Heart right ventricle (tissue), 16 donors: ENCODE measurements around the gene MYH7. TPM values are rescaled to one million over a fixed set of nuclear protein-coding genes. Genes with fewer than 3 reads are reported as not detected.

Experiments used
- ATAC-seq, 8 donors: fragments of 200-7000 bp; cut with Tn5 transposase; one replicate each; pipeline ENCODE4 v1.9.1; 2020; ENCODE audit warnings: mild to moderate bottlenecking in 8 of 8, moderate library complexity in 8 of 8, moderate number of reproducible peaks in 1 of 8
- DNase-seq, 2 donors: peaks; one replicate each; pipeline ENCODE4 v3.0.0-alpha.2; 2020
- H3K27ac ChIP-seq, 10 donors: fragments of 200-600 bp; sonication (generic) in 2 of 10; one replicate each; pipeline versions ENCODE4 v1.5.0 to v1.8.0; 2020 to 2022; ENCODE audit warnings: mild to moderate bottlenecking in 3 of 10
- H3K27me3 ChIP-seq, 7 donors: fragments of 200-600 bp; one replicate each; pipeline ENCODE4 v1.8.0; 2021 to 2022; ENCODE audit warnings: mild to moderate bottlenecking in 2 of 7
- H3K36me3 ChIP-seq, 9 donors: fragments of 200-600 bp; sonication (generic) in 1 of 9; one replicate each; pipeline versions ENCODE4 v1.5.0 to v1.8.0; 2020 to 2022; ENCODE audit warnings: mild to moderate bottlenecking in 2 of 9
- H3K4me1 ChIP-seq, 9 donors: fragments of 200-600 bp; sonication (generic) in 1 of 9; one replicate each; pipeline versions ENCODE4 v1.5.0 to v1.8.0; 2020 to 2022; ENCODE audit warnings: mild to moderate bottlenecking in 4 of 9
- H3K4me3 ChIP-seq, 10 donors: fragments of 200-600 bp; sonication (generic) in 2 of 10; one replicate each; pipeline versions ENCODE4 v1.5.0 to v1.8.0; 2020 to 2022; ENCODE audit warnings: mild to moderate bottlenecking in 7 of 10, moderate library complexity in 2 of 10
- H3K9me3 ChIP-seq, 11 donors: fragments of 200-600 bp in 10 of 11; sonication (generic) in 2 of 11; one replicate each; pipeline versions ENCODE4 v1.5.0 to v1.8.0; 2013 to 2022; ENCODE audit warnings: mild to moderate bottlenecking in 2 of 11, control low read depth in 1 of 11, moderate library complexity in 1 of 11
- WGBS, 2 donors: extraction: QIAGEN DNeasy Blood & Tissue Kit; methylation state at CpG; one replicate each; pipeline ENCODE4 v1.1.7; 2013; ENCODE audit warnings: inconsistent platforms in 1 of 2; 5-methylcytosine and 5-hydroxymethylcytosine counted together
- intact Hi-C, 10 donors: fragments of 100-400 bp; cut with DNase I; formaldehyde crosslinking; loops; one replicate each; pipeline versions ENCODE4 v1.11.1 to v1.14.2; 2022
- polyA plus RNA-seq, 2 donors: library from polyadenylated mRNA; stranded (reverse); fragments of 200-250 nt; gene quantifications; one replicate each; pipeline ENCODE4 v1.2.3, GENCODE V29; 2013
- total RNA-seq, 10 donors: library from RNA; stranded (reverse); fragmentation: NEBNext Ultra II Directional in 3 of 10; extraction: Animal tissue kit (Norgen Biotek cat#: 25700) in 3 of 10; gene quantifications; one replicate each; pipeline versions ENCODE4 v1.2.1 to v1.2.4, GENCODE V29; 2021 to 2023
- TF ChIP-seq, protein P1 (sequence below), 9 donors: fragments of 200-600 bp; sonication (generic) in 2 of 9; IDR thresholded peaks; one replicate each; pipeline versions ENCODE4 v1.5.0 to v1.8.0; 2021 to 2022; ENCODE audit warnings: antibody characterized with exemption in 9 of 9, mild to moderate bottlenecking in 5 of 9, moderate library complexity in 1 of 9
- donor health status: Arrhythmogenic right ventricular cardiomyopathy.
- donor health status: ischemic (EF 13 %, LVEDD 7.1; RV severe dilation, severe dysfunction).
- donor health status: healthy with polysubstance abuse.
- donor health status: DM: no; HTN: yes; CAD: no.
- donor health status: DM: no; HTN: no; CAD: no.
- donor health status: ischemic (EF 25% LVEDD 6.9; RV normal size, moderate dysfunction).
- donor health status: ischemic (EF 25% LVEDD 5.7; RV mildly dilated, moderate dysfunction).
- donor health status: healthy.
- donor health status: DM: yes; HTN: yes; CAD: no.
- donor health status: Ischemic cardiomyopathy.
- donor health status: ischemic (EF 35%, LVEDD 5.7; RV mildly dilated, moderate dysfunction).
- donor health status: nonischemic (EF 11% LVEDD 7.7; RV severe dilation, severe dysfunction).
- donor health status: DM: yes; HTN: yes; CAD: no.
- donor health status: PGD.
- donor health status: ischemic (EF 29% LVEDD 5.4; RV normal size, mild dysfunction).
- donor health status: nonischemic (EF 23%, LVEDD 6.1; RV moderate dilation, normal function).

Gene MYH7
- total and polyA plus RNA-seq, 12 donors = 641 to 22,607 (median 18,940) TPM

DNA sequence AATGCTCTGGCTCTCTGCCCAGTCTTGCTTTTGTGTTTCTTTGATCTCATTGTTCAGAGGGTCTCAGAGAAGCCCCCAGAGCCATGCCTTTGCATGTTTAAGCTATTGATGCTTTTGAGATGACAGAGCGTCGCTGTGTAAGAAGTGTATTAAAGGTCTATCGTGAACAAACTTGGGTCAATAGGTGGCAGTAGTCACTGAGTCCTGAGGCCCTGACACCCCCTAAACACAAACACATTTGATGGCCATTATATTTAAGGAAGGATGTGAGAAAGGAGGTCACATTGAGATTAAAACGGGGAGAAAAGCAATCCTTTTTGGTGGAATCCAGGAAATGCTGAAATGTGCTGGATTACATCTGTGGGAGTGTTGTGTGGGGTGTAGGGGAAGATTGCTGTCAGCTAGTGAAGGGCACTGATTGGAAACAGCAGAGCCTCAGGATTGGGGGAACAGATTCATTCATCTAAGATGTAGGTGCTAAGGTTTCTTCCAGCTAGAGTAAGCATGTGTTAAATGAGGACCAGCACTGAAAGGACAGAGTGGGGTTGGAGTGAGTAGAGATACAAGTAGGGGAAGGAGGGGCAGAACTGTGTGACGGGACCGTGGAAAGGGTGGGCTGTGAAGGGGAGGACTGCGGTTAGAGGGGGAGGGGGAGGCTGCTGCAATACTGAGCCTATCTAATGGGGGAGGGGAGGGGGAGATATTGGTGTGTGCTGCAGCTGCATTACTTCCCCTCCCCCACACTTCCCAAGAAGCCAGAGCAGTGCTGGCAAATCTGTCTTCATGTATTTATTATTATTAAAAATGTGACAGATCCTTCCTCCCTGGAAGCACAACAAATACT lies 46.7 kb upstream of the MYH7 start:
- 48 to 53% methylated on average over 7 of the region's 7 CpGs for WGBS, 2 donors
- TF ChIP-seq, protein P1, sequence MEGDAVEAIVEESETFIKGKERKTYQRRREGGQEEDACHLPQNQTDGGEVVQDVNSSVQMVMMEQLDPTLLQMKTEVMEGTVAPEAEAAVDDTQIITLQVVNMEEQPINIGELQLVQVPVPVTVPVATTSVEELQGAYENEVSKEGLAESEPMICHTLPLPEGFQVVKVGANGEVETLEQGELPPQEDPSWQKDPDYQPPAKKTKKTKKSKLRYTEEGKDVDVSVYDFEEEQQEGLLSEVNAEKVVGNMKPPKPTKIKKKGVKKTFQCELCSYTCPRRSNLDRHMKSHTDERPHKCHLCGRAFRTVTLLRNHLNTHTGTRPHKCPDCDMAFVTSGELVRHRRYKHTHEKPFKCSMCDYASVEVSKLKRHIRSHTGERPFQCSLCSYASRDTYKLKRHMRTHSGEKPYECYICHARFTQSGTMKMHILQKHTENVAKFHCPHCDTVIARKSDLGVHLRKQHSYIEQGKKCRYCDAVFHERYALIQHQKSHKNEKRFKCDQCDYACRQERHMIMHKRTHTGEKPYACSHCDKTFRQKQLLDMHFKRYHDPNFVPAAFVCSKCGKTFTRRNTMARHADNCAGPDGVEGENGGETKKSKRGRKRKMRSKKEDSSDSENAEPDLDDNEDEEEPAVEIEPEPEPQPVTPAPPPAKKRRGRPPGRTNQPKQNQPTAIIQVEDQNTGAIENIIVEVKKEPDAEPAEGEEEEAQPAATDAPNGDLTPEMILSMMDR (IDR thresholded peaks at IDR 0.05) = no peak
- no peaks in the 10 kb centered on the region for H3K9me3 ChIP-seq
- intact Hi-C loops = loop anchor here in 4 of 10 donors (2.0 to 10.0 kb wide), 3 partner anchors 53 to 81 kb away; no protein-coding TSS in a partner anchor
- peaks cover 0 to 75% (median 14%) of the 10 kb centered on the region in 9 donors for H3K36me3 ChIP-seq
- ATAC-seq (no peak), DNase-seq (no peak)
- no peaks in the 10 kb centered on the region for H3K27me3 ChIP-seq
- H3K4me3 ChIP-seq = no peak overlapping the region
- H3K27ac ChIP-seq = no peak overlapping the region
- H3K4me1 ChIP-seq = peaks cover 0 to 5% (median 0%) of the 10 kb centered on the region in 9 donors

DNA sequence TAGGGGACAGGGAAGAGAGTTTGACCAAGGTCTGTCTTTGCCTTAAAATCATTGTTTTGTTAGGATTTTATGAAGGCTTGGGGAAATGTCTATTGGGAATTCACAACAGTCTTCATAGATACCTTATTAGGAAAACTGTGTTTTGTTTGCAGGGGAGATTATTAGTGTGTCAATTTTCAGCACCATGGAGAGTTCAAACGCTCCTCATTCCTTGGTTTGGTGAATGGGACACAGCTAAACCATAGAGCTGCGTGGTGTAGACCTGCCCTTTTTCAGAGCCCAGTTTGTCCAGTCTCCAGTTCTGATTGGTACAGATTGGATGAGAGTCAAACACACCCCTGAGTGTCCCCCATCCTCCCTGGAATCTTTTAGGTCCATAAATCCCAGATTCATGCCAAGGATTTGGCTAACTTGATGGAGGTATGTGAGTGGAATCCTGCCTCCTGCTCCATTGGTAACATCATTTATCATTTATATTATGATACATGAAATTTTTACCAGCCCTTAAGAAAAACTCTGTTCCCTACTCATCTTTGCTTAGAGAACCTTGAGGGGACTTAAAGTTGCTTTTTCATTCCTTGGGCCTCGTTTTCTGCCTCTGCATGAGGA lies 46.0 kb upstream of the MYH7 start:
- intact Hi-C loops = loop anchor here in 4 of 10 donors (2.0 to 10.0 kb wide), 3 partner anchors 53 to 81 kb away; no protein-coding TSS in a partner anchor
- no peaks in the 10 kb centered on the region for H3K9me3 ChIP-seq
- H3K36me3 ChIP-seq = peaks cover 0 to 76% (median 22%) of the 10 kb centered on the region in 9 donors

DNA sequence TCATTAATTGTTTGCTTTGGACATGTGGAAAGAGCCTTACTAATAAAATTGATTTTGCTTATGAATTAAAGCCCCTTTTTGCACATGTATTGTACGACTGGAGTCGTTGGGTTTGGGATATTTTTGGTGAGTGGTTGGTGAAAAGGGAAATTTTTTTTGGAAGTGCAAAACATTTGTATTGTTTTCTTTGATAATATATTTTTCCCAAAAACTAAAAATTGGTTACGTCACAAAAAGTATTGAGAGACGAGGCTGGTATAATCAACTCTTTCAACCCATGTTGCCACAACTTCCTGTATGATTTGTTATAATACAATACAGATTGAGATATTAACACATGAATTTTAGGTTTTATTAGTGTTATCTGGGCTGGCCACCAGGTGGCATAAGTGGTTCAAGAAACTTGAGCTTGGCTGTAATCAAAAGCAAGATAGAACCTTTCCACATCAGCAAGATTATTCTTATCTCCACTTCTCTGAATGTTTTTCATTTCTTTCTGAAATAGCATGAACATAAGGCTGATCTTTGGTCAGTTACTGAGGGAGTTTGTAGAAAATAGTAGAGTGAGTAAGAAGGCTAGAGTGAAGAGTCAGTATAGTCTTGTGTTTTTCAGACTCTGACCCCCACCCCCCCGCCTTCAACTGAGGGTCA lies 42.8 kb upstream of the MYH7 start:
- Histone ChIP-seq H3K4me1 (peaks cover 0 to 5% (median 0%) of the 10 kb centered on the region in 9 donors), H3K27me3 (no peaks in the 10 kb centered on the region), H3K9me3 (no peaks in the 10 kb centered on the region), H3K27ac (no peak overlapping the region), H3K4me3 (no peak overlapping the region), H3K36me3 (peaks cover 6 to 87% (median 47%) of the 10 kb centered on the region in 9 donors)
- WGBS, 2 donors = 39 to 45% methylated on average over 5 of the region's 5 CpGs
- TF ChIP-seq, protein P1 (IDR thresholded peaks at IDR 0.05) = peak; percentile 54 to 78 (median 70)
- DNase-seq = peak in 1 of 2 donors; percentile 52
- intact Hi-C loops = loop anchor here in 7 of 10 donors (1.0 to 5.0 kb wide), 6 partner anchors 64 to 85 kb away; no protein-coding TSS in a partner anchor
- peak in 2 of 8 donors; percentile 39 to 64 for ATAC-seq

More for the DNA sequence above, 46.0 kb upstream of the MYH7 start:
- H3K27ac ChIP-seq = no peak overlapping the region
- H3K27me3 ChIP-seq = no peaks in the 10 kb centered on the region
- 45 to 54% methylated on average over 3 of the region's 3 CpGs for WGBS, 2 donors
- TF ChIP-seq, protein P1 (IDR thresholded peaks at IDR 0.05) = no peak
- H3K4me3 ChIP-seq = no peak overlapping the region
- ATAC-seq (no peak), DNase-seq (no peak)
- H3K4me1 ChIP-seq = peaks cover 0 to 5% (median 0%) of the 10 kb centered on the region in 9 donors

DNA sequence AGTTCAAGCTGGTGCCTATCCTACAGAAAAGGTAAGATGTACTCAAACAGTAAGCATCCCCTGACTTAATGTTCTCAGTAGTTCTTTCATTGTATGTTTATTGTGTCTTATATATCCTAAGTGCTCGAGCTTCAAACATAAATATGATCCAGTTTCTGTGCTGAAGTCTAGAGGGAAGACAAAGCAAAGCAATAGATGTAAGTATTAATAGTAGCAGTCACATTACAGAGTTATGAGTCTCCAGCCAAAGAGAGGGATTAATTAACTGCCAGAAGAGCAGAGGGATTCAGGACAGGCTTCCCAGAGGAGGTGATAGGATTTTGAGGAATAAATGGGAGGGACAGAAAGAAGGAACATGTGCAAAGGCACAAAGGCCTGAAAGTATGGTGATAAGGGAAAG lies 35.5 kb upstream of the MYH7 start:
- H3K4me1 ChIP-seq = peaks cover 0 to 15% (median 10%) of the 10 kb centered on the region in 9 donors
- no peak for DNase-seq
- H3K27ac ChIP-seq = no peak overlapping the region
- H3K36me3 ChIP-seq = peaks cover 0 to 54% (median 38%) of the 10 kb centered on the region in 9 donors
- no peaks in the 10 kb centered on the region for H3K9me3 ChIP-seq
- H3K4me3 ChIP-seq = no peak overlapping the region
- ATAC-seq = no peak
- 92 to 96% methylated on average over 1 of the region's 1 CpG for WGBS, 2 donors
- H3K27me3 ChIP-seq = no peaks in the 10 kb centered on the region
- intact Hi-C loops = no loop called here
- TF ChIP-seq, protein P1 (IDR thresholded peaks at IDR 0.05) = no peak
